Measurements from ENCODE around the gene ZSWIM9.

DNA sequence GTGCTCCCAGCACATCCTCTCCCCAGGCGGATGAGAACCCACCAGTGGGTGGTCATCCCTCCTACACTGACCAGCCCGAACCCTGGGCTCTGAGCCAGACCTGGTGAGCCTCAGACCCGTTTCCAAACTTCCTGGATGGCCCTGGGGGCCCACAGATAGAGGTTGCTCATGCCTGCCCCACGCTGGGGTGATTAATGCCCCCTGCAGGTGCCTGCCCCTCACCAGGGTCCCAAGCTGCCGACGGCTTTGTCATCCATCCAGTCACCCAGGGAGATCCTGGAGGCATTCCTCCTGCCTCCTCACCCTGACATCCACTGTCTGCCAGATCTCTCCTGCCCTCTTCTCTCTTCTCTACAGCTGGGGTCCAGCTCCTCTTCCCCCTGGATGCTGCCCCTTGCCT lies 31.4 kb upstream of the ZSWIM9 start:
- TF ChIP-seq POLR2A (IDR thresholded peaks at IDR 0.05) = no peak
- TF ChIP-seq, protein P1, sequence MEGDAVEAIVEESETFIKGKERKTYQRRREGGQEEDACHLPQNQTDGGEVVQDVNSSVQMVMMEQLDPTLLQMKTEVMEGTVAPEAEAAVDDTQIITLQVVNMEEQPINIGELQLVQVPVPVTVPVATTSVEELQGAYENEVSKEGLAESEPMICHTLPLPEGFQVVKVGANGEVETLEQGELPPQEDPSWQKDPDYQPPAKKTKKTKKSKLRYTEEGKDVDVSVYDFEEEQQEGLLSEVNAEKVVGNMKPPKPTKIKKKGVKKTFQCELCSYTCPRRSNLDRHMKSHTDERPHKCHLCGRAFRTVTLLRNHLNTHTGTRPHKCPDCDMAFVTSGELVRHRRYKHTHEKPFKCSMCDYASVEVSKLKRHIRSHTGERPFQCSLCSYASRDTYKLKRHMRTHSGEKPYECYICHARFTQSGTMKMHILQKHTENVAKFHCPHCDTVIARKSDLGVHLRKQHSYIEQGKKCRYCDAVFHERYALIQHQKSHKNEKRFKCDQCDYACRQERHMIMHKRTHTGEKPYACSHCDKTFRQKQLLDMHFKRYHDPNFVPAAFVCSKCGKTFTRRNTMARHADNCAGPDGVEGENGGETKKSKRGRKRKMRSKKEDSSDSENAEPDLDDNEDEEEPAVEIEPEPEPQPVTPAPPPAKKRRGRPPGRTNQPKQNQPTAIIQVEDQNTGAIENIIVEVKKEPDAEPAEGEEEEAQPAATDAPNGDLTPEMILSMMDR (IDR thresholded peaks at IDR 0.05) = no peak

Data from heart left ventricle (tissue), 13 donors.